Lower lobe of right lung (tissue), 2 donors: ENCODE results near the gene CHST3. TPM values are rescaled to one million over a fixed set of nuclear protein-coding genes. Genes with fewer than 3 reads are reported as not detected.
A peak's percentile ranks its signal among the peaks of the same experiment; 100 is the strongest.
"Not testable (repeated sequence)": the region's sequence is repeated elsewhere in the genome, so short reads cannot be mapped to it uniquely, and the experiment has no call there.

Source experiments
- ATAC-seq, 2 donors: fragments of 200-7000 bp; cut with Tn5 transposase; one replicate each; pipeline ENCODE4 v1.9.1; 2020 to 2022; ENCODE audit warnings: mild to moderate bottlenecking in 2 of 2, moderate library complexity in 2 of 2
- DNase-seq: peaks from one replicate; pipeline ENCODE4 v3.0.0-alpha.2; 2020
- H3K27ac ChIP-seq: fragments of 200-600 bp; one replicate; pipeline ENCODE4 v1.8.0; 2022
- H3K27me3 ChIP-seq: fragments of 200-600 bp; one replicate; pipeline ENCODE4 v1.8.0; 2022; ENCODE audit warnings: low read depth
- H3K36me3 ChIP-seq: fragments of 200-600 bp; one replicate; pipeline ENCODE4 v1.8.0; 2022; ENCODE audit warnings: mild to moderate bottlenecking
- H3K4me1 ChIP-seq: fragments of 200-600 bp; one replicate; pipeline ENCODE4 v1.8.0; 2022
- H3K4me3 ChIP-seq: fragments of 200-600 bp; one replicate; pipeline ENCODE4 v1.8.0; 2022; ENCODE audit warnings: mild to moderate bottlenecking
- H3K9me3 ChIP-seq: fragments of 200-600 bp; one replicate; pipeline ENCODE4 v1.8.0; 2022
- CTCF ChIP-seq: fragments of 200-600 bp; IDR thresholded peaks from one replicate; pipeline ENCODE4 v1.8.0; 2022; ENCODE audit warnings: antibody characterized with exemption, mild to moderate bottlenecking
- intact Hi-C: fragments of 100-400 bp; cut with DNase I; formaldehyde crosslinking; loops from one replicate; pipeline ENCODE4 v1.11.0; 2022
- total RNA-seq: library from RNA; stranded (reverse); fragmentation: NEBNext Ultra II Directional; extraction: Animal tissue kit (Norgen Biotek cat#: 25700); gene quantifications from one replicate; pipeline ENCODE4 v1.2.1, GENCODE V29; 2021
- donor health status: DM: no; HTN: yes; CAD: no; lungs with severe emphysema.

The CHST3 gene
- total RNA-seq, 1 donor from 2014 or later = 12.0 TPM

- peaks cover 24% of the 10 kb centered on the region for H3K4me1 ChIP-seq
- intact Hi-C loops = no loop called here
- ATAC-seq = no peak
Observed at GRCh38 chr10:71962901-71963300, 1.3 kb upstream of the CHST3 start.

GRCh38 chr10:71963351-71964097 lies 671 bp upstream of the CHST3 start:
- no peaks in the 10 kb centered on the region for H3K9me3 ChIP-seq
- intact Hi-C loops = no loop called here
- H3K36me3 ChIP-seq = no peaks in the 10 kb centered on the region
- no peak for TF ChIP-seq CTCF
- peak overlapping the region; percentile 67 for H3K4me3 ChIP-seq
- DNase-seq = no peak
- ATAC-seq = peak; percentile 19 to 27
- peaks cover 30% of the 10 kb centered on the region for H3K4me1 ChIP-seq
- peak overlapping the region; percentile 92 for H3K27ac ChIP-seq
- H3K27me3 ChIP-seq = peaks cover 12% of the 10 kb centered on the region

More at GRCh38 chr10:71962901-71963300, 1.3 kb upstream of the CHST3 start:
- H3K27me3 ChIP-seq = peaks cover 12% of the 10 kb centered on the region
- H3K27ac ChIP-seq = peak overlapping the region; percentile 92
- H3K9me3 ChIP-seq = no peaks in the 10 kb centered on the region
- no peak for DNase-seq
- no peak for TF ChIP-seq CTCF
- no peaks in the 10 kb centered on the region for H3K36me3 ChIP-seq
- no peak overlapping the region for H3K4me3 ChIP-seq

GRCh38 chr10:71964743-71965515 lies 734 bp downstream of the CHST3 start:
- intact Hi-C loops = no loop called here
- peak overlapping the region; percentile 92 for H3K27ac ChIP-seq
- peaks cover 36% of the 10 kb centered on the region for H3K4me1 ChIP-seq
- peak overlapping the region; percentile 67 for H3K4me3 ChIP-seq
- DNase-seq = peak; percentile 57
- TF ChIP-seq CTCF = no peak
- peaks cover 12% of the 10 kb centered on the region for H3K27me3 ChIP-seq
- no peaks in the 10 kb centered on the region for H3K9me3 ChIP-seq
- peak; percentile 59 to 70 for ATAC-seq
- no peaks in the 10 kb centered on the region for H3K36me3 ChIP-seq

GRCh38 chr10:71965623-71966022 lies 1.4 kb downstream of the CHST3 start:
- Histone ChIP-seq H3K9me3 (no peaks in the 10 kb centered on the region), H3K27me3 (peaks cover 12% of the 10 kb centered on the region), H3K4me1 (peaks cover 43% of the 10 kb centered on the region), H3K36me3 (no peaks in the 10 kb centered on the region), H3K4me3 (peak overlapping the region; percentile 67), H3K27ac (peak overlapping the region; percentile 92)
- TF ChIP-seq CTCF = no peak
- intact Hi-C loops = no loop called here
- DNase-seq (no peak), ATAC-seq (no peak)

GRCh38 chr10:71966046-71967004 lies 2.1 kb downstream of the CHST3 start:
- no peak for TF ChIP-seq CTCF
- Histone ChIP-seq H3K36me3 (no peaks in the 10 kb centered on the region), H3K4me3 (peak overlapping the region; percentile 67), H3K9me3 (no peaks in the 10 kb centered on the region), H3K27me3 (peaks cover 12% of the 10 kb centered on the region), H3K4me1 (peaks cover 50% of the 10 kb centered on the region), H3K27ac (peak overlapping the region; percentile 92)
- ATAC-seq (no peak), DNase-seq (no peak)
- intact Hi-C loops = no loop called here

- H3K4me3 ChIP-seq, H3K9me3 ChIP-seq, H3K27ac ChIP-seq, DNase-seq, ATAC-seq, H3K36me3 ChIP-seq, intact Hi-C loops: not testable (repeated sequence)
- H3K27me3 ChIP-seq = peaks cover 12% of the 10 kb centered on the region
- H3K4me1 ChIP-seq = peaks cover 58% of the 10 kb centered on the region
Observed at GRCh38 chr10:71967958-71968357, 3.8 kb downstream of the CHST3 start.
